Gastroesophageal sphincter (tissue), 3 donors: ENCODE results near the gene MYZAP.

Experiments
- CTCF ChIP-seq, 4 experiments: fragments of 200-600 bp in 2 of 4; fragments of 450-650 bp in 2 of 4; sonication (generic) in 1 of 4; IDR thresholded peaks; one replicate each; pipeline ENCODE4 v1.5.1; 2017 to 2019; ENCODE audit warnings: antibody characterized with exemption in 4 of 4, mild to moderate bottlenecking in 2 of 4, moderate library complexity in 2 of 4
- EP300 ChIP-seq: sonication (generic); formaldehyde crosslinking; IDR thresholded peaks from one replicate; pipeline ENCODE4 v1.6.1; 2017; ENCODE audit warnings: antibody characterized with exemption, mild to moderate bottlenecking
- POLR2A ChIP-seq, 2 donors: fragments of 450-650 bp; IDR thresholded peaks; one replicate each; pipeline ENCODE4 v1.6.1; 2017; ENCODE audit warnings: antibody characterized with exemption in 2 of 2, mild to moderate bottlenecking in 2 of 2, moderate library complexity in 1 of 2
- POLR2AphosphoS5 ChIP-seq: sonication (generic); formaldehyde crosslinking; IDR thresholded peaks from one replicate; pipeline ENCODE4 v1.6.1; 2017; ENCODE audit warnings: antibody characterized with exemption

GRCh38 chr15:57703387-57703786 is 111.7 kb downstream of the MYZAP start:
- TF ChIP-seq CTCF (IDR thresholded peaks at IDR 0.05) (no peak), POLR2A (IDR thresholded peaks at IDR 0.05) (no peak), POLR2AphosphoS5 (no peak), EP300 (no peak)
